SIG-M5 treated with dmso at 0.1 percent for 504 hours (cell line): ENCODE results near the gene ADAMTS19.
A peak's percentile ranks its signal among the peaks of the same experiment; 100 is the strongest.

Experiments
- DNase-seq: peaks from one replicate; lab custom pipeline; 2025; ENCODE audit not compliant: unreplicated experiment; lab: John Stamatoyannopoulos, UW

Gene ADAMTS19

DNA sequence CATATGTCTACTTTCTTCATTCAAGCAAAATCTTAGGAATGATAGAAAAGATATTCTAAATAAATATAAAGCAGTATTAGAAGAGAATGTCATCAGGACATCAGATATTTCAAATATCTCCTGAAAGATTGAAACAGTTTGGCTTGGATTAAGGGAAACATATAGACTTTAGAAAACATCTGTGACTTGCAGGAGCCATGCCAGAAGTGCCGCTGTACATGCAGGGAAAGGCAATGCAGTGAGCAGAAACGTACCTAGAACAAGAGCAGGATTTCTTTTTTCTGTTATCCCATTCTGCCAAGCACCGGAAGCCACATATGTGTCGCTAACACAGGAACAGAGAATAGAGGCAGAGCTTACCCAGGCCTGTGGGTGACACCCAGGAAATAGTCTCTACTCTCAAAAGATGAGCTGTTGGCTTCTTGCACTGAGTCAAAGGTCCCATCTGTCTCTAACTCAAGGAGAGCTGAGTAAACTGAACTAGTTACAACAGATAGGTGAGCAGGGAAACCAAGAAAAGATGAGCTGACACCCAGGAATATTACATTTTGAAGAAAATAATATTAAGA is 5.8 kb downstream of the ADAMTS19 start:
- DNase-seq, result no peak

DNA sequence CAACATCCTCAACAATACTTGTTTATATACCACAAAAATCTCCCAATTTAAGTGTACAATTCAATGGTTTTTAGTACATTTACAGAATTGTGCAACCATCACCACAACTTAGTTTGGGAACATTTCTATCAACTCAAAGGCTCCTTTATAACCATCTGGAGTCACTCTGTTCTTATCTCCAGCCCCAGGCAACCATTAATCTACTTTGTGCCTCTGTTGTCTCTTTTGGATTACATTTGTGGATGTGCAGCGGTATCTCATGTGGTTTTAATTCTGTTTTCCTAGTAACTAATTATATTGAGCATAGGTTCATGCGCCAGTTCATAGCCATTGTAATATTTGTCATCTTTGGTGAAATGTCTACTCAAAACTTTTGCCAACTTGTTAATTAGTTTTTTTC is 14.4 kb downstream of the ADAMTS19 start:
- DNase-seq, result no peak

DNA sequence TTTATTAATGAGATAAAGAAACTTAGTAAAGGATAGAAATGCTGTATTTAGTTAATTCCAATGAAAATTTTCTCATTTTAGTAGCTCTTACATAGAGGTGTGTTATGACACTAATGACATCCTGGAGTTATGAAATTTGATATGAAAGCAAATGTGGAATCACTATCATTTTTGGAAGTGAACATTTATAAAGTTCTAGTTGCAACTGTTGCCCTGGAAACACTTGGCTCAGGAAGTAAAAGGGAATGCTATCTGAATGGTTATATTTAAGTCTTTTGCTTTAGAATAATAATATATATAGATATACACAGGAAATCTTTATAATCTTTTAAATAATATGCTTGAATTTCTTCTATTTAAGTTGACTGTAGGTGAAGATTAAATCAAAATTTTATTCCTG is 16.7 kb downstream of the ADAMTS19 start:
- no peak for DNase-seq

DNA sequence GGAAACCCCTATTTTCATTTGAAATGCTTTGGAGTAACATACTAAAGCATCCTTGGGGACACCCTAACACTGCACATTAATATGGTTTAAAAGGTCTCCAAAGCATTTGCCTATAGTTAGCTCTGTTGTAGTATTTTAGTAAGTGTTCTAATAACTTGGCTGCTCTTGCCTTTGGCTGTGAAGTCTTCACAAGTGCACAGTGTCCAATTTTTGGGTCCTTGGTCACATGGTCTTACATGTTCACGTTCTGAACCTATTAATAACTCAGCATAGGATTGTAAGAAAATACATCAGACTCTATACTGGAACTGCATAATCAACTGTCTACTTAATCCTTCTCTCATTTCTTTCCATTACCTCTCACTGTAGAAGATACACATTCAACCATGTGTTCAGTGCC is 17.4 kb downstream of the ADAMTS19 start:
- DNase-seq, result no peak

DNA sequence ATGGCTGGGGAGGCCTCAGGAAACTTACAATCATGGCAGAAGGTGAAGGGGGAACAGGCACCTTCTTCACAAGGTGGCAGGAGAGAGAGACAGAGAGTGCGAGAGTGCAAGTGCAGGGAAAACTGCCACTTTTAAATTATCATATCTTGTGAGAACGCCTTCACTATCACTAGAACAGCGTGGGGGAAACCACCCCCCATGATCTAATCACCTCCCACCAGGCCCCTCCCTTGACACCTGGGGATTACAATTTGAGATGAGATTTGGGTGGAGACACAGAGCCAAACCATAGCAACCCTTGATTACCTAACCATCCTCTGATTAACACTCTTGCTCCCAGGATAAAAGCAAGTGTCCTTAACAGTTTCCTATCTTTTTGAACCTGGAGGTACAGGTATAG is 21.1 kb downstream of the ADAMTS19 start:
- no peak for DNase-seq

DNA sequence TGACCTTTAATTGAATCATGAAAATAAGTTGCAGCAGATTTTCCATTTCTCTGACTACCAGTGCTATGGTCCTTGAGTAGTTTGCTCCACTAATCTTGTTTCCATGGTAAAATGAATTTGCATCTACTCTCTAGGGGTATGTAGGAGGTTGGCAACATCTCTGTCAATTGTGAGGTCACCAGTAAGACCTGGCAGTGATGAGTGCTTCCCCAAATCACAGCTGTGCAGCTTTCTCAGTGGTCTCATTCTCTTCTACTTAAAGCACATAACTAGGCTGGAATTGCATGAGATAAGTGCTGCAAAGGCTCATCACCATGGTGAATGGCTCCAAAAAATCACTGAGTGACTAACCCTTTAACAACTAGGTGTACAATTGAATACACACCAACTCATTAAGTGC is 36.3 kb downstream of the ADAMTS19 start:
- DNase-seq, result no peak

DNA sequence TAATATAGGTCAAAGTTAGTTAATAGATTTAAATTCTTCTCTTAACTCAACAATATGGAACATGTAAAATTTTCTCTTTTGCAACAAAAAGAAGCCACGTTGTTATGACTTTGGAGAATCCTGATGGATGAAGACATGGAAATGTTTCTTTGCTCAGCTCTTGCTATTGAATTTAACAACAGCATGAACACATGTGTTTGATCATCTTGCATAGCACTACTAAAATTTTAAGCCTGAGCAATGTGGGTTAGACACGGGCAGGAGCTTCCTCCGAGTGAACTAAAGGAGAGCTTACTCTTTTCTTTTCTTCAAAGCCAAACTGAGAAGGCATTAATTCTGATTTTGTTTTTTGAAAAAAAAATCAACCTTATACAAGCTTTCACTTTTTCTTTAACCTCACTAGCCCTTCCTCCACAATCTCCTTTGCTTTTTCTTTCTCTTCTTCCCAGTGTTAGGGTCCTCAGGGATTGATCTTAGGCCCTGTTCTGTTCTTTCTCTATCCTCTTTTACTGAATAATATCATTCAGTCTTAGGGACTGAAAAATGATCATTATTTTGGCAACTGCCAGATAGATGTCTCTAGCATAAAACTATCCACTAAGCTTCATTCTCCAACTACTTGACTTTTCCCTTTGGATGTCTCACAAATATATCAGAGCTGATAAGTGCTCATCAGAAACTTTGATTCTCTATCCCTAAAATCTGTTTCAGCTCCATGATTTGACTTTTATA is 36.9 kb downstream of the ADAMTS19 start:
- no peak for DNase-seq

DNA sequence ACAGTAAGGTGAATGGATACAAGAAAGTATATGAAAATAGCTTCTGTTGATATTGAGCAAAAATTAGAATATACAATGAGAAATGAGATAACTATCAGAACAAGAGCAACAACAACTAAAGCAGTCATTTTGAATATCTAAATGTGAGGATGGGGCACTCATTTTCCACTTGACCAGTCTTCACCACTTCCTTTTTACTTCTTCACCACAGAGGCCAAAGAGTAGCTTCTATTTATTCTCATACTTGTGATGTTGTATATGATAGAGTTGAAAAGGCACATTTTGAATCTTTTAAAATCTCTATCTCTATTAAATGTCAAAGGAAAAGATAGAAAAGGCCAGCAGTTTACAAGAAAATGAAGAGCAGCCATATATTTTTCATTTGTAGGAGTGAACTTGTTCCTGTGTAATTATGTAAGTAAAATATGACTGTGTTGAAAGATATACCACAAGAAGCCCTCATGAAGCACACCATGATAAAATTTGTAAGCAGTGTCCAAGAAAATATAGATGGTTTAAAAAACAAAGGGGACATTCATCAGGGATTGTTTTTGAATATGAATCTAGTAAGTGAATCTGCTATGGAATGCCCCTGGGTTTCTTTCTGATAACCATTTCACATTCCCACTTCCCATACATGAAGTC is 39.2 kb downstream of the ADAMTS19 start:
- DNase-seq, result no peak

DNA sequence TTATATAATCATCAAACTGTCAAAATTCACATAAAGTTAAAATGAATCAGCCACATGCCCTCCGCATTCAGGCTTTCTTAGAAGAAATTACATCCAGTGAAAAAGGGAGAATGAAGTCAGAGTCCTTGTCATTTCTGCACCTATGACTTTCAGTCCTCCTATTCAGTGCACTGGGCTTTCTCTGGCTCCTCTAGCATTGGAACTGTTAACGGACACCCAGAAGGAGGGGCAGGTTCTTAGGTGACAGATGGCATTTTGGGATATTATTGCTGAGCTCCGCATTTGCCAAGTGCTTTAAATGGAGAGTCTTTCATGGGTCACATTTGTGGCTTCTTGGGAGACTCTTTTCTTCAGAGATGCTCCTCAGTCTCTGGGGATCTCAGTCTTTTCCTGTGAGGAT is 40.0 kb downstream of the ADAMTS19 start:
- no peak for DNase-seq

DNA sequence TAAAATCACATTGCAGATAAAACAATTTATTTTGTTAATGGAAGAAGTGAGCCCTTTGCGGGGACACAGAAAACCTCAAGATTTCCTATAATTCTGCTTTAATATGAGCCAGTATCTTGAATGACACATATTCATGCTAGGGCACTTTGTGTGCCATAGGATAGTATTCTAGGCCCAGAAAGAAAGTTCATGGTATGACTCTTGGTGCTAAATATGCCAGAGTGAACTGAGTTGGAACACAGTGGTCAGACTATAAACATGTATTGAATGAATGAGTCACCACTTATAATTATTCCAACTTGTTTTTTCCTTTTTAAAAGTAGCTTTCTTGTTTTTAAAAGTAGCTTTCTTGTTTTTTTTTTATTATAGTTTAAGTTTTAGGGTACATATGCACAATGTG is 46.0 kb downstream of the ADAMTS19 start:
- DNase-seq, result no peak

DNA sequence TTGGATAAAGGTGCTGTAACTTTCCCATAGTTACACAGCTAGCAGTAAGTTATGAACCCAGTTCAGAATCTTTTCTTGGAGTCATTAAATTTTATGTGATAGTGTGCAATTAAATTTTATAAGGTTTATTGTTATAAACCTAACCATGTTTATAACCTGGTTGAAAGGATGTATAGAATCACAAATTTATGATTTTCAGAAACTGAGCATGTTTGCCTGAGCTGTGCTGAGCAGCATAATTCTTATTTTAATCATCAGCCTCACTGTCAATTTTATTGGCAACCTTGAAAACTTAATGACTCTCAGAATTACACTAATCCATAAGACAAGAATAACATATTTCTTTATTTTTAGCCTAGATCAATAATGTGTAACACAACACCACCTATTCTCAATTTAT is 46.9 kb downstream of the ADAMTS19 start:
- DNase-seq, result no peak

DNA sequence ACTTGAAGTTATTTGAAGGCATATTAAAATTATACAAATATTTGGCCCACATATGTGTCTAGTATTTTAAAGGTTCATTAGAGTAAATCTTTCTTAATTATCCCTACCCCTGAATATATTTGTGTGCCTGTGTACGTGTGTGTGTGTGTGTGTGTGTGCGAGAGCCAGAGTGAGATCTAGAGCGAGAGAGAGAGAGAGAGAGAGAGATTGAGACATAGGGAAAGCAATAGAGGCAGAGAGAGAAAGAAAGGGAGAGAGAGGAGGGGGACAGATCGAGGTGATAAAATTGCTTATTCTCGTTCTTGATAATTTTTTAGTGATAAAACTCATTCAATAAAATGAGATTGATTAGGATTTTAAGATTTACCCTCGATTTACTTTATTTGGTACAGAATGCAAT is 47.4 kb downstream of the ADAMTS19 start:
- DNase-seq, result no peak

DNA sequence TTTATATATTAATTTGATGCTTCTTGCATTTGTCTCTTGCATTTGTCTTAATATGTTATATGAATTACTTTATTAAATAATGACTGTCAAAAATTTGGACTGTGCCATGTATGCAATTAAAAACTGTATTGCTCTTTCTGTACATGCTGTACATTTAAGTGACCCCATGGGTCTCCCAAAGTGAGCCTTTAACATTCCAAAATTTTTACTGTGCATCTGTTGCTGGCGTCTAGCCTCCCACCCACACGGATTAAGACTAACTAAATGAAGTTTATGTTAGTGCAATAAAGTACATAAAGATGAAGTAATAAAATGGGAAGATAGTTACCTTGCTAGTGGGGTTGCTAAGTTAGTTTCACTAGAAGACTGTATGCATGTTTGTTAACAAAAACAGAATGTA is 48.5 kb downstream of the ADAMTS19 start:
- DNase-seq, result no peak

DNA sequence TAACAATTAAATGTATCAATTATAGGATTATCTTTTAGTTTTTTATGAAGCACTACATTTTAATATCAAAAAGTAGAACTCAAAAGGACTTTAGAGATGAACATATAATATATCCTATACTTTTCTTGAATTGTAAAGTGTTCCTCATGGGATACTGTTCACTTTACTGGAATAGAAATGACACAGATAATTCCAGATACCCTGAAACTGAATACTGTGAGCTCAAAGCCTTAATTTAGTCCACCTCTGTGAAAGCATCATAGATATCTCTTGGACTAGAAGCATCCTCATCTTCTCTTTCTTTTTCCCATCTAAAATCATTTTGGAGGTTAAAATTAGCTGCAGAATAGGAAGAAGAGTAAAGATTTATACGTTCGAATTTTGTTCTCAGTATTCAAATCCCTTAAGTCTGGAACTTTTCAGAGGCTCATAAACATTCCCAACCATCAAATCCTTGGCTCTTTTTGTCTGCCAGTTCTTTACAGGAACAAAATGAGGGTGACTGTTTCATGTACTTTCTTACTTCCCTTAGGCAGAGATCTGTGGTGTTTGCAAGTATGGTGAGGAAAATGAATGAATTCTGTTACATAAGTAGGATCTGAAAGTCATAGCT is 49.4 kb downstream of the ADAMTS19 start:
- DNase-seq, result no peak

DNA sequence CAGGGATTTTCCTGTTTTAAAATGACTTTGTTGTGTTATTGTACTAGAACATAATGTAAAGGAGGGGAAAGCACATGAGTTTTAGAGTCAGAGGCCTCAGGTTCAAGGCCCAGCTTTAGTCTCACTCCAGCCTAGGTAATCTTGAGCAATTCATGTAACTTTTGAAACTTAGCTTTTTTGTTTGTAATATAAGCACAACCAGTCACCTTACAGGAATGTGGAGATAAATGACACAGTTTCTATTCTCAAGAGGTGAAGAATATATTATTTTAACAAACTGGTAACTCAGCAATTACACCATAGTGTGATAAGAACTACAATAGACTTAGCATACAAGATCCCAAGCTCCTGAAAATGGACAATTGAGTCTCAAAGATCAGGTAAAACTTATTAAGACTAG is 51.2 kb downstream of the ADAMTS19 start:
- no peak for DNase-seq

DNA sequence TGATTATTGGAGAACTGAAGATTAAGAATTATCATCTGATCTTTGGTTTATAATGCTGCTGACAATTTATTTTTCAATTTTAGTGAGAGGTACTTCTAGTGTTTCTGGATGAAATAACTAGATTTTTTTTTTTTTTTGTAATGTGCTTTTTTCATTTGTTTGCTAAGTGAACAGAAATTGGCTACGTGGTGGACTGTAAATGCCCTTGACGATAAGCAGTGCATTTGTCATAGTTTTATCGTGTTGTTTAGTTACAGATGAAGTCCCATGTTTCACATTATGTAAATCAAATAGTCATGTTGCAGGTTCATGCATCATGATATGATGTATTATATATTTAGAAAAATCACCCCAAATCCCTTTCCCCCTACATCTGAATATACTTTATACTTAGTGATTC is 81.0 kb downstream of the ADAMTS19 start:
- DNase-seq, result no peak

DNA sequence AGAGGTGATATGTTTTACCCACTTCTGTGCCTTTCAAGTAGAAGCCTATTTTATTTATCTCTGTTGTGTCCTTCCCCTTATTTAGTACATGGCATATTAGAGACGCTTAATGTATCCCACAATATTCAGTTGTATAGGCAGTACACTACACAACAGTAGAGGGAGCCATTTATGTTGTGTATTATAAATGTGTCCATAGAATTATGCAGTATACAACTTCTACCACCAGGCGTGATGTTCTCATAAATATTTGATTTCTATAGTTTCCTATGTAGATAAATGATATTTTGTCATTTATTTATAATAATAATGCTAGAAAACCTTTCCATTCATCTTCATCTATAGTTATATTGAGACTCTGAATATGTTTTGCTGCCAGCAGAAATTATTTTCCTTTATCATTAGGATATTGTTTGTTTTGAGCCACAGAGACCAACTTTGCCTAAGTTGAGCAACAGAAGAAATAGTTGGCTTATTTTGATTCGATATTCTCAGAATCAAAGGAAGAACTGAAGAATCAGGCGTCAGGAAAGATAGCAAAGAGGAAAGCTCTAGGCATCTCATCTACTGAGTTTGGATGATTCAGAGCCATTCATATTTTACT is 81.7 kb downstream of the ADAMTS19 start:
- DNase-seq, result peak; percentile 47

DNA sequence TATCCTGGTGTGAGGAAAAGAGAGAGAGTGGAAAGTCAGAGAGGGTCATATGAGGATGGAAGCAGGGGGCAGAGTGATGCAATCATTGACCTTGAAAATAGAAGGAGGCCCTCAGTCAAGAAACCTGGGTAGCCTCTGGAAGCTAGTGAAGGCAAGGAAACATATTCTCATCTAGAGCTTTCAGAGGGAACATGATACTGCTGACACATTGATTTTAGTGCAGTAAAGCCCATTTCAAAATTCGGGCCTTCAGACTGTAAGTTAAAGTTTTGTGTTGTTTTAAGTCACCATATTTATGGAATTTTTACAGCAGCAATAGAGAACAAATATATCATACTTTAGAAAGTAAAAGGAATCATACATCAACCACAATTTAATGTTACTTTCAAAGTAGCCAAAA is 87.0 kb downstream of the ADAMTS19 start:
- no peak for DNase-seq

DNA sequence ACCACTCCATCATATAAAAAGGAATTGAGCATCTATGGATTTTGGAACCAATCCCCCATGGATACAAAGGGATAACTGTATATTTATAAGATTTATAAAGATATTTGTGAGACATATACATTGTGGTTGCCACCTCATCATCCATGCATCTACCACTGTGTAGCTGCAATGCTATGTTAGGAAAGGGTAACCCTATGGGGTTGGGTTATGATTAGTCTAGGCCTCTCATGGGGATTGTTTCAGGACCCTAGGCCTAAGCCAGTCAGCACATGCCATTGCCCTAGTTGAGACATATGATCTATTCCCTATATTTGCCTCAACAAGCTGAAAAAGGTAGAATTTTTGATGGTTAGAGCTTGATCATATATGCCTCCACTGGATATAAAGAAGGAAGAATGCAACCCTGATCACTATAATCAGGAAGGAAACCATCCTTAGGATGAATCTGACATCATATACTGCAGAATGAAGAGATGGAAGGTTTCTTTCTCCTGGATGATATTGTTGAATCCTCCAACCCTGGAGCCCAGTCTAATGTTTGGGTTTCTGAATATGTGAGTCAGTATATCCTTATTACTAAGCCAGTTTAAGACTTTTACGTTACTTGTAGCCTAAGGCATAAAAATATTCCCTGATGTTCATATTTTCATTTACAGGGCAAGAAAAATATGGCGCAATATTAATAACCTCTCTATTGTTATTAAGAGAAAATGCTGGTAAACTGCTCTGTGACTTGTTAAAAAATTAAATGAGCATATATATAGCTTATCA is 94.2 kb downstream of the ADAMTS19 start:
- no peak for DNase-seq

DNA sequence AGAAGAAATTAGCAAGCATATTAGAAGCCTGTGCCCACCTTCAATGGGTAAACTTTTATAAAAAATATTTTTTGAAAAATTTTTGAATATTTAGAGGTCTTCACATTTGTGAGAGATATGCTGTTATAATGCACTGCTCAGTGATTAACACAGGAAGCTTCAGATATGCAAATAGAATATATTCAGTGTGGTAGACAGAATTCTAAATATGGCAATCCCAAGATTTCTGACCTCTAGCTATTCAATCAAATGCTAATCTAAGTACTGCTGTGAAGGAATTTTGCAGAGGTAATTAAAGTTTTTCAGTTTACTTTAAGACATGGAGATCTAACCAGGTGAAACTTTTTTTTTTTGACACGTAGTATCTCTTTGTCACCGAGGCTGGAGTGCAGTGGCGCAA is 103.5 kb downstream of the ADAMTS19 start:
- DNase-seq, result no peak

DNA sequence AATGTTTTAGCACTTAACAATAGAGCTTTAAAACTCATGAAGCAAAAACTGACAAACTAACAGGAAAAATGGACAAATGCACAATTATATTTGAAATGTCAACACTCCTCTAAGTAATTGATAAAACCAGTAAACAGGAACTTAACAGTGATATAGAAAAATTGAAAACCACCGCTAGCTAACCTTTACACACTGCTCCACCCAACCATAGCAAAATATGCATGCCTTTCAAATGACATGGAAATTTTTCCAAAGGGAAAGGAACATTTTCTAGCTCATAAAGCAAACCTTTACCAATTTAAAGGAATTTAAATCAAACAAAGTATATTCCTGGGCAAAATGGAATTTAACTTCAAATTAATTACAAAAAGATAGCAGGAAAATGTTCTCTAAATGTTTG is 109.2 kb downstream of the ADAMTS19 start:
- no peak for DNase-seq
